ENCODE results near the gene CEP85L.

- TF ChIP-seq, protein P1, sequence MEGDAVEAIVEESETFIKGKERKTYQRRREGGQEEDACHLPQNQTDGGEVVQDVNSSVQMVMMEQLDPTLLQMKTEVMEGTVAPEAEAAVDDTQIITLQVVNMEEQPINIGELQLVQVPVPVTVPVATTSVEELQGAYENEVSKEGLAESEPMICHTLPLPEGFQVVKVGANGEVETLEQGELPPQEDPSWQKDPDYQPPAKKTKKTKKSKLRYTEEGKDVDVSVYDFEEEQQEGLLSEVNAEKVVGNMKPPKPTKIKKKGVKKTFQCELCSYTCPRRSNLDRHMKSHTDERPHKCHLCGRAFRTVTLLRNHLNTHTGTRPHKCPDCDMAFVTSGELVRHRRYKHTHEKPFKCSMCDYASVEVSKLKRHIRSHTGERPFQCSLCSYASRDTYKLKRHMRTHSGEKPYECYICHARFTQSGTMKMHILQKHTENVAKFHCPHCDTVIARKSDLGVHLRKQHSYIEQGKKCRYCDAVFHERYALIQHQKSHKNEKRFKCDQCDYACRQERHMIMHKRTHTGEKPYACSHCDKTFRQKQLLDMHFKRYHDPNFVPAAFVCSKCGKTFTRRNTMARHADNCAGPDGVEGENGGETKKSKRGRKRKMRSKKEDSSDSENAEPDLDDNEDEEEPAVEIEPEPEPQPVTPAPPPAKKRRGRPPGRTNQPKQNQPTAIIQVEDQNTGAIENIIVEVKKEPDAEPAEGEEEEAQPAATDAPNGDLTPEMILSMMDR (IDR thresholded peaks at IDR 0.05 in 8 of 11, conservative IDR thresholded peaks at IDR 0.05 in 3 of 11): no peak
- TF ChIP-seq POLR2AphosphoS5 (IDR thresholded peaks at IDR 0.05): no peak
Measured at GRCh38 chr6:118589186-118589585, 62.2 kb downstream of the CEP85L start.
